ENCODE data around the gene RASGRP4. TPM values are rescaled to one million over a fixed set of nuclear protein-coding genes. Genes with fewer than 3 reads are reported as not detected.

RASGRP4 gene
- polyA plus RNA-seq, 4 donors: 0.75 to 1.8 (median 0.99) TPM

DNA sequence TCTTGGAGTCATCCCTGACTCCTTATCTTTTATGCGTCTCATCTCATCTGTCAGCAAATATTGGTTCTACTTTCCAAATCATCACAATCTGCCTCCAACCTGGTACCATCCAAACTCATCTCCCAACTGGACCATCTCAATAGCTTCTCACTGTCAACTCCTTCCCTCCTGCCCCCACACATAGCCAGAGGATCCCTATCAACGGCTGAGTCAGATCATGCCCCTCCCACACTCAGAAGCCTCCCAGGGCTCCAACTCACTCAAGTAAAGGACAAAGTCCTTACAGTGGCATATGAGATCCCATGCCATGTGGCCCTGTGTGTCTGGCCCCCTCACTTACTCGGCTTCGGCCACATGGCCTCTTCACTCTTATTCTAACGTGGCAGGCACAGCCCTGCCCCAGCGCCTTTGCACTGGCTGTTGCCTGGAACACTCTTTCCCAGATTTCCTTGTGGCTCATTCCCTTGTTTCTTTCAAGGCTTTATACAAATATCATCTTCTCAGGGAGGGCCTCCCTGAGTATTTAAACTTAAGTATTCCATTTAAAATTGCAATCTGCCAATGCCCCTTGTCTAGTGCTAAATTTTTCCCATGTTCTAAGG, 33.2 kb downstream of the RASGRP4 start:
- DNase-seq (ENCODE audit: low read depth in 4 of 4, low spot score in 3 of 4): no peak

DNA sequence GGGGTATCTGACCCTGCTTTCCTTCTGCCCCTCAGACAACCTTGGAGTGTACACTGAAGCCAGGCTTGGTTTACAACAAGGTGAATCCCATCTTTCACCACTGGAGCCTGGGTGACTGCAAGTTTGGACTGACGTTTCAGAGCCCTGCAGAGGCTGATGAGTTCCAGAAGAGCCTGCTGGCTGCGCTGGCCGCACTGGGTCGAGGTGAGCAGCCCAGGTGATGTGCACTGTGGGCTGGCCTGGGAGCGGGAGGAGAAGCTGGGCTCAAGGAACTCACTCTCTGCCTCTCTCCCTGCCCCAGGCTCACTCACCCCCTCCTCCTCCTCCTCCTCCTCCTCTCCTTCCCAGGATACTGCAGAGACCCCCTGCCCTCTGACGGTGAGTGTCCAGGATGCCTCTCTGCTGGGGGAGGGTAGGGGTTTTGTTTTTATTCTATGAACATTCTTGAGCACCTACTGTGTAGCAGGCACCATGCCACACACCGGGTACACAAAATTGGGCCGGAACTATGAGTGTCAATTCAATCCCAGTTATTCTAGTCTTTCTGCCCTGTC, 34.0 kb downstream of the RASGRP4 start:
- DNase-seq (ENCODE audit: low read depth in 4 of 4, low spot score in 3 of 4): no peak

DNA sequence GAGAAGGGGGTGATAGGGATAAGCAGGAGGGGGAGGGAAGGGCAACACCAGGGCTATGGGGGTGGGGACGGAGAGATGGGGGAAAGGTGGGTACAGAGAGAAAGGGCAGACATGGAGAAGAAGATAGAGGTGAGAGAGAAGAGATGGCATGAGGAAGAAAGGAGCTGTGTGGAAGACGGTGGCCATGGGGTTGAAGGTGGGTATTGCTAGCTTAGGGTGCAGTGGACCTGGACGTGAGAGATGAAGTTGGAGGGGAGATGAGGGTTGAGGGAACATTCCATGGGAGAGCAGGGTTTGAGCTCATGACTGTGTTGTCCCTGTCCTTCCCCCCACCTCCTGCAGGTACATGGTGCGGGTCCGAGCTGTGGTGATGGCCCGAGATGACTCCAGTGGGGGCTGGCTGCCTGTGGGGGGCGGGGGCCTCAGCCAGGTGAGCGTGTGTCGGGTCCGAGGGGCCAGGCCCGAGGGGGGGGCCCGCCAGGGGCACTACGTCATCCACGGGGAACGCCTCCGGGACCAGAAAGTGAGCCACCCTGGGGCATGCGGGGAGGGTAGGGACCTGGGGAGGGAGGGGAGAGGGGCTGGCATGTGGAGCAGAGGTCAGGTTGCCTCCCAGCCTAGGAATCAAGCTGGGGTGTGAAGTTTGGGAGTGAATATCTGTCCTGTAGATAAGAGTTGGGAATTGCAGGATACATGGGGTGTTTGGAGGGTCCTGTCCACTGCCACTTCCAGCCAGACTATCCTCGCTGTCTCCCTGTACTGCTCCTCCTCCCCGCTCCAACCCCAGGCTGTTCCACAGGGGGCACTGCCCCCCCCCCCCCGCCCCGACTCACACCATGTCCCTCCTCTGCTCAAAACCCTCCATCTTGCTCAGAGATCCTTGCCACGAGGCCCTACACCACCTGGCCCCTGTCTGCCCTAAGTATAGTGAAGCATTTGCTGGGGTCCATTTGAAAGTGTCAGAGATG, 35.8 kb downstream of the RASGRP4 start:
- no peak for DNase-seq (ENCODE audit: low read depth in 4 of 4, low spot score in 3 of 4)

DNA sequence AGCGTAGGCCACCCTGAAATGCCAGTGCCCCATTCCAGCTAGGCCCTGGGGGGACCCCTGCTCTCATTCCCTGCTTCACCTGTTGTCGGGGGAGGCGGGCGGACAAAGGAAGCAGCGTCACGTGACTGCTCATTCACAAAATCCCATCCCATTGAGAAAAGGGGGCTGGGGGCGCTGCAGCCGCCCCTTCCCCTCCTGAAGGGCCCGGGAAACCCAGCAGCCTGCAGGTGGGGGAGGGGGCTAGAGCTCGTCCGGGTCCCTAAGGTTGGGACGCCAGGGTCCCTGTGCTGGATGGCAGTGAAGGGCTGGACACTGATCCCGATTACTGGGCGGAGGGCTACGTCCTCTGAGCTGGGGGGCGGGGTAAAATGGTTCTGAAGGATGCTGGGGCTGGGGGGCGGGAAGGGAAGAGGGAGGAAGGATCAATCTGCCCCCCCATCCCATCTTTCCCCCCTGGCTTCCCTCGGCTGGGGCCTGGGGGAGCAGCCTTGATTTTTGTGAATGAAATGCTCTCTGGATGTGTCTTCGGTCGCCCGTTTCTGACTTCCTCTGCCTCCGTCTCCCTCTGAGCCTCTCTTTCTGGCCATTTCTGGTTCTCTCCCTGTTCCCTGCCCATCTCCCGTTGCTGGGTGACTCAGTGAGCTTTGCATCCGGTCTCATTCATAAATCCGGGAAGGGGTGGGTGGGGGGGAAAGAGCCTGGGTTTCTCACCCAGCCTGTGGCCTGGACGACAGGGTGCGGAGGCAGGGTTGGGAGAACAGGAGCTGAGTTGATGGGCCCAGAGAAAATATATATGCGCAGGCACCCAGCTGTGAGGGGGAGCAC, 36.7 kb downstream of the RASGRP4 start:
- DNase-seq (ENCODE audit: low read depth in 4 of 4, low spot score in 3 of 4): no peak

DNA sequence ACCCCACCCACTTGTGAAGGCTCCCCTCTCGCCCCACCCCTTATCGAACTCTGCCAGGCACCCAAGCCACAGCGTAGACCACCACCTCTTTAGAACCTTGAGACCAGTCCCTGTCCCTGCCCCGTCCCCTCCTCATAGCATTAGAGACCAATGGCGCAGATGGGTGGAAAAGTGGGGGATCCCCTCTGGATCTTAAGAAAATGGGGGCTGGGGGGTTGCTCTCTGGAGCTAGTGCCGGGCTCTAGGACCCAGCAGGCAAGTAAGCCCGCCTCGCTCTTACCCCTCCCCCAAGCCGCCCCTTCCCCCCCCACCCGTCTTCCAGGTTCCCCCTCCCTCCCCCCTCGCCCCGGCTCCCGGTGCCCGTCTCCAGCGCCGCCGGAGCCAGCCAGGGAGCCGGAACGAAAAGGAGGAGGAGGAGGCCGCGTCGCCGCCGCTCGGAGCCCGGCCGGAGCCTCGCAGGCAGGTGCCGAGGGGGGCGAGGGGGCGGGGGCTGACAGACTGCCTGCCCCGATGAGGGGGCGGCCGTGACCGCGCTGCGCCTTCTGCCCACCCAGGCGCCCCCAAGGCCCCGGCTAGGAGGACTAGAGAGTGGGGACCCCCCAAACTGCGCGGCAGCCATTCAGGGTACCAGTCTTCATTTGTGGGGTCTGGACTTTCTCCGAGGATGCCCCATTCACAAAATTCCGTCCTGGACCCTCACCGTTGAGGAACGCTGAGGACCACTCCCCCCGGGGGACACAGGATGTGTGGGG, 37.5 kb downstream of the RASGRP4 start, which contains the start of gene SPRED3:
Gene SPRED3 (plus strand): TSS at position 349 of the 752 bp plus-strand sequence. CDS start 1,606 bp downstream, outside the sequence.
- DNase-seq (ENCODE audit: low read depth in 4 of 4, low spot score in 3 of 4): peak in 1 of 4 donors; percentile 33

DNA sequence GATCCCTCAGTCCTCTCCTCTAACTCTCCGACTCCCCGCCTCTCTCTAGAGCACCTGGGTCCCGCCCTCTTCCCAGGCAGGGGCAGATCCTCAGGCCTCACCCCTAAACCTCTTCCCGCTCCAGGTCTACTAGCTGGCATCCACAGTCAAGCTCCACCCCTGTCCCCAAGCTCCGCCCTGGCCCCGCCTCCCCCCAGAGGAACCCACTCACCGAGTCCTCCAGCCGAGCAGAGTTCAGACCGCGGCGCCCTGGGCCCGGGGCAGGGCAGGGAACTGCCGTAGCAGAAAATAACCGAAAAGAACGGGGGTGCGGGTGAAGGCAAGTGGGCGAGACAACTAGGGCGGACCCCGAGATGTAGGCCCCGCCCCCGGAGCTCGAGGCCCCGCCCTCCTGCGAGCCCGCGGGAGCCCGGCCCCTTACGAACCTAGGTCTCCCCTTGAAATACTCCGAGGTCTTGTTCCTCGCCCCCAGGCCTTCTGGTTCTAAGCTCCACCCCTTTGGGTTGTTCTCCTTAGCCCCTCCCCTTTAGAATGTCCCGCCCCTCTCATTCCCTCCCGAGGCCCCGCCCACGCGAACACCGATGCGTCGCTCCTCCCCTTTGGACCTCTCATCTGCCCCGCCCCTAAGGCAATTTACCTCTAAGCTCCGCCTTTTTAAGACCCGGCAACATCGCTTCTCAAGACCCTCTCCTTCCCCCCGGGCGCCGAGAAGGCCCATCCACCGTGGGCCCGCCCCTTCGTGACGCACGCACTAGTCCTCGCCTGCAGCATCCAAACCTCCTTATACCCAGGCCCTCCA, 38.3 kb downstream of the RASGRP4 start, which contains the start of gene GGN:
Gene GGN (minus strand): TSS at position 485 of the 799 bp plus-strand sequence. CDS start 773 bp downstream, outside the sequence.
- DNase-seq (ENCODE audit: low read depth in 4 of 4, low spot score in 3 of 4): peak in 2 of 4 donors; percentile 44 to 49

DNA sequence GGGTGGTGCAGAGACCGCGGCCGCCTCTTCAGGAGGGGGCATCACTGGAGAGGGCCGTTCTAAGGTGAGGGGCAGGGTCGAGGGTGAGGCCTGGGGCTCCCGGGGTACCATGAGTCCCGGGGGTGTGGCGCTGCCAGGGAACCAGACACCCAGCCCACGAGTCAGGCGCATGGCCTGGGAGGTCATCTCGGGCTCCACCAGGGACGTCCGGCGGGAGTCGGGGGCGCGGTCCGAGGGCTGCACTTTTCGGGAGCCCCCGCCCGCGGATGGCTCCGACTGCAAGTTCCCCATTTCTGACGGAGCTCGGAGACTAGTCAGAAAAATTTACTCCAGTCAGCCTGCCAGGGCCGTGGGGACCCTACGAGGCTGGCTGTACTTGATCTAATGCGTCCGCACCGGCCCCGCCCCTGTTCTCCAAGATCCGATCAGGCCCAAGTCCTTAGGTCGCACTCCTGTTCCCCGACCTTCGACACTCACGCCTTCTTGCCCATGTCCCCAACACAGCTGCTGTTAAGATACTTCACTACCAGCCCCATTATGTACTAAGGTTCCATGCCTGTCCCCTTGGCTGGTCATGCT, 39.0 kb downstream of the RASGRP4 start:
- DNase-seq (ENCODE audit: low read depth in 4 of 4, low spot score in 3 of 4): no peak

DNA sequence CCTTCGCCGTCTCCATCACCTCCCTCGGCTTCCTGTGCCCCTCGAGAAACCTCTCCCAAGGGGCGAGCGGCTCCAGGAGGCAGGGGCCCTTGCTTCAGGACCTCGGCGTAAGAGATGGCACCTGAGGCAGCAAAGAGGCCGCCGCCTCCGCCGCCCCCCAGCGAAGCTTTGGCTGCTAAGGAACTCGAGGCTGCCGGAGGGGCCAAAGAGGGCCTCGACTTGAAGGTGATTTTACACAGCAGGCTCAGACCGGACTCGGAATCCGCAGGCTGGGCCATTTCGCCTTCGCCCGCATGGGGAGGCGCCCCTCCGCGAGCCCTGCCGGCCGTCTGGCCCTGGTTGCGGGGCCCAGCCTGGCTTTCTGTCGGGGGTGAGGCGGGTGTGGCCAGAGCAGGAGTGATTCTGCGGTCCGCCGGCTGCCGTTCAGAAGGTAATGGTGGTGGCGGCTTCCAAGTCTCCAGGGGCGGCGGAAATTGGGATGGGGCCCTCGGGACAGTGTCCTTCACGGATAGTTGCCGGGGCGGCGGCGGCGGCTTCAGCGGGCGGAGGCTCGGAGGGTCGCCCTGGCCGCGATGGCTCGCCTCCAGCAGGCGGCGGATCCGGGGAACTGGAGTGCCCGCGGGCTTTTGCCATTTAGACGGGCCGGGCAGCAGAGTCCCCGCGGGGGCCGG, 39.6 kb downstream of the RASGRP4 start:
- DNase-seq (ENCODE audit: low read depth in 4 of 4, low spot score in 3 of 4): no peak

DNA sequence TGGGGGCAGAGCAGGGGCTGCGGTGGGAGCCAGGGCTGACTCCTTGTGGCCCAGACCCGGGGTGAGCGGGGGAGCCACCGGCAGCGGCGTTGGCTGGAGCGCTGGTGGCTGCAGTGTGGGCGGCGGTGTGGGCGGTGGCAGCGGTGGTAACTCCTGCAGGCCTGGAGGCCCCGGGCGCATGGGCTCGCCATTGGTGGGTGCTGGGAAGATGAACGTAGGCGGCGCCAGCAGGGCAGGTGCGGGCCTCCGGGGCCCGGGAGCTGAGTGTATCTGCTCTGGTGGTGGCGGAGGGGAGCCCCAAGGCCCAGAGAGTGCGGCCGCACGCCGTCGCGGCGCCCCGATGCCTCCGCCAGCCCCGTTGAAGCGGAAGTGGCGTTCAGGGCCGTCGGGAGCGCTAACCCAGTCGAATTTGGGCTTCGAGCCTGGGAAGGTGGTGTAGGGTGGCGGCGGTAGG, 40.2 kb downstream of the RASGRP4 start:
- no peak for DNase-seq (ENCODE audit: low read depth in 4 of 4, low spot score in 3 of 4)

DNA sequence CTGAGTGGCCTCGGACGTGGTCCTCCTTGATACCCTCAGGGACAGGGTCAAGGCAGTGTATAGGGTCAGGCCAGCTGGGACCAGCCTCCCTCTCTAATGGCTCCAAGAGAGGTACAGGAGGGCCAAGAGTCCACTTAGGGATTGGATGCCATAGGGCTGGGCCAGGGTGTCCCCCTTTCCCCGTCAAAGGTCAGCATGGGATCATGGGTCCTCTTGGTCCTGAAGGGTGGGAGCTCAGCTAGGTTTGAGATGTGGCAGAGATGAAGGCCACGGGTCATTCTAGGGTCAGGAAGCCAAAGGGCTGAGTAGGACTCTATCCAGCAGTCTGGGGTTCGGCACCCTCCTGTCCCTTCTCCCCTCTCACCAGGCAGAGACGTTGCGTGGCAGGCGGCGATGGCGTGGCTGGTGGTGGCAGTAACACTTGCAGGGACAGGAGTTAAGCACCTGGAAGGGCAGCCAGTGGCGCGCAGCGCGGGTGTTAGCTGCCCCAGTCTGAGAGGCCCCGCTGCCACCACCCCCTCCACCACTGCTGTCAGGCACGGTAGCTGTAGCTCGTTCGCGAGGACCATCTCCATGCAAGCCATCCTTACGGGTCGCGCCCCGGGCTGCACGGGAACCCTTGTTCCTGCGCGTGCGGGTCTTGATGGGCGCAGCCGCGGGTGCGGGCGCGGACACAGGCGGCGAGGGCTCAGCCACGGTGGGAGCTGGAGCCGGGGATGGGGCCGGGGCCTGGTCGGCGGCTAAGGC, 40.8 kb downstream of the RASGRP4 start:
- DNase-seq (ENCODE audit: low read depth in 4 of 4, low spot score in 3 of 4): no peak

DNA sequence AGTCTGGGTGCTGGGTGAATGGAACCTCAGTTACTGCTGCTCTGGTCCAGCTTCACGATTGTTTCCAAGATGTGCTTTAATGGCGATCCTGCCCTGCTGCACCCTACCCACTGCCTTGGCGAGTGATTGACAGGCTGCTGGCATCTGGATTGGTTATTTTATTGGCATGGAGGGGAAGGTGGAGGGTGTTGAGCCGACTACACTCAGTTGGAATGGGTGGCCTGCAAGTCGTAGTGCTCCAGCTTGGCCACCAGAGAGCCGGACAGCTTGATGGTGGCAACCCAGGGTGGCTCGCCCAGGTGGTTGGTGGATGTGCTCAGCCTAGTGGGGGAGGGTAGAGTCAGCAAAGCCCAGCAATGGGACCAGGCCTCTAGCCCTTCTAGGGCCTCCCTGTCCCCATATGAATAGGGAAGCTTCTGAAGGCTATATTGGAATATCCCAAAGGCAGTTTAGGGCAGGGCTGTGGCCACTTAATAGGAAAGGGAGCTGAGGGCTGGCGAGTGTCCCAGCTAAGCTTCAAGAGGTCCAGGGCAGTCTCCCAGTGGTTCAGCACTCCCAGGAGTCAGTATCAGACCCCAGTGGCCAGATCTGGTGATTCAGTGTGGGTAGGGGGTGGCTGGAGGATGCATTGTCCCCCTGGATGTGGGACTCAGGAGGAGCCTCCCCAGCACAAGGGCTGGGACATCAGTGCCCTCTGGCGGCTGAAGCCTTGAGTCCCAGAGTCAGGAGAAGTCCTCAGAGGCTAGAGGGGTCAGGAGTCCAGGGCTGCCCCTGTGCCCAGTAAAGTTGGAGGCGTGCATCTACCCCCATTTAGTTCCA, 41.6 kb downstream of the RASGRP4 start:
- no peak for DNase-seq (ENCODE audit: low read depth in 4 of 4, low spot score in 3 of 4)

DNA sequence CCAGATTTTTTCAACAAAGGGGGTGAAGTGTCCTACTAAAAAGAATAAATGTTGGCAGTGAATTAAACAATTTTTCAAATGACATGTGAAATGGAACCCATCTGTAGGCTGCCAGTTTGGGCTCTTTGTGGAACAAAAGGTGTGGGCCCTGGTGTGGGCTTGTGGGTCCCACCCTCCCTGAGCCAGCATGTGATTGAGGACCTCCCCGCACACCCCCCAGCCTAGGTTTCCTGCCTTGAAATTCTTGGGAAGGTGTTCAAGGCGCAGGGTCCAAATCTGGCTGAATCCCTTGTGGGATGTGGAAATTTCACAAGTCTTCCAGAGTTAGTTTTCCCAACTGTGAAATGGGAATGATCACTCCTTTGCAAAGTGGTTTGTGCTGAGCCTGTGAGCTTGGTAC, 42.3 kb downstream of the RASGRP4 start:
- no peak for DNase-seq (ENCODE audit: low read depth in 4 of 4, low spot score in 3 of 4)

DNA sequence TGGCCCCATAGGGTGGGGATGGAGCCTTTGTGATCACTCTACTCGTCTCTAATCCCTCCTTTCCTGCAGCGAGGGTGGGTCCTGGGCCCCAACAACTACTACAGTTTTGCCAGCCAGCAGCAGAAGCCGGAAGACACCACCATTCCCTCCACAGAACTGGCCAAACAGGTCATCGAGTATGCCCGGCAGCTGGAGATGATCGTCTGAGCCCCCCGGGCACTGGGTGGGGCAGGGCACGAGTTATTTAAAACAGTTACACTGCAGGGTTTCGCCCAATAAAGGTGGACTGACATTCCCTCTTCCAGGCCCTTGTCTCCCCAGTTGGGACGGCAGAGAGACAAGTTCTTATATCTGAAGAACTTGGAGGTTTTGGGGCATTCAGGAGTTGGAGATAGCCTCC, 42.8 kb downstream of the RASGRP4 start:
- no peak for DNase-seq (ENCODE audit: low read depth in 4 of 4, low spot score in 3 of 4)

DNA sequence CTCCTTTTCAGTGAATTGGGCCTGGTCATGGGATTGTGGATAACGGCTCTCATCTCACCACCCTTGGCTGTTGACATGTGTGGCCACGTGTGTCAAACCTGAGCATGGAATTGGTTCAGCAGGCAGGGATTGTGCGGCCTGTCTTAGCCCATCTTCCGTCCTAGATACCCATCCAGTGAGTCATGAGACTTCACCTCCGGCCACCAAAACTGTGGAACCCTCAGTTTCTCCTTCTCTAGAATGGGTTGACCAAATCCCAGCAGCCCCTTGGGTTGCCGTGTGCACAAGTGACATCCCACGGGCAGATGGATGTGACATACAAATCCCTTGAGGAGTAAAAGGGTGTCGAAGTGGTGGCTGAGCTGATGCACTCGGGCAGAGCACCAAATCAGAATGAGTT, 44.9 kb downstream of the RASGRP4 start:
- DNase-seq (ENCODE audit: low read depth in 4 of 4, low spot score in 3 of 4): no peak

DNA sequence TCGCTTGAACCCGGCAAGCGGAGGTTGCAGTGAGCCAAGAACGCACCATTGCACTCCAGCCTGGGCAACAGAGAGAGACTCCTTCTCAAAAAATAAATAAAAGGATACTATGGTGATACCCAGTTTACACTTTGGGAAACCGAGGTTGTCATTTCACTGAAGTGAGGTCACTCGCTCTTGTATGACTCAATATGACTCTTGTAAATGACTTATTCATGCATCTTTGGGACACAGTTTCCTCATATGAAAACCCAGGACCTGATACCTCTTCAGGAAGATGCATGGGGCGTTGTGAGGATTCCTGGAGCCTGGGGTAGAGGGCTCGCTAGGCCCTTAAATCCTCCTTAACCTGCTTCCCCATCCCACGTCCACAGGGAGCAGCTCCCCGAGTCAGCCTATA, 47.2 kb downstream of the RASGRP4 start:
- no peak for DNase-seq (ENCODE audit: low read depth in 4 of 4, low spot score in 3 of 4)

DNA sequence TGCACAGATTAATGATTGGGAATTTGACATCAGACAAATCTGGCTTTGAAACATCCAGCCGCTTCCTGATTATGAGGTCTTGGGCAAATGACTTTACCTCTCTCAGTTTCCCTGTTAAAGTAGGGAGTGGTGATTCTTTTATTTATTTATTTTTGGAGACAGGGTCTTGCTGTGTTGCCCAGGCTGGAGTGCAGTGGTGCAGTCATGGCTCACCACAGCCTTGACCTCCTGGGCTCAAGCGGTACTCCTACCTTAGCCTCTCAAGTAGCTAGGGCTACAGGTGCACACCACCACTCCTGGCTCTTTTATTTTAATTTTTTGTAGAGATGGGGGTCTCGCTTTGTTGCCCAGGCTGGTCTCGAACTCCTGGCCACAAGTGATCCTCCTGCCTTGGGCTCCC, 49.0 kb downstream of the RASGRP4 start:
- no peak for DNase-seq (ENCODE audit: low read depth in 4 of 4, low spot score in 3 of 4)
